Neuron (in vitro differentiated cells): ENCODE measurements around the gene ATP6V1B1.

Source experiments
- H2AFZ ChIP-seq: one replicate; pipeline ENCODE4 v1.6.1; 2013; ENCODE audit warnings: low read depth, mild to moderate bottlenecking, inconsistent platforms, low read length, moderate library complexity
- H3K27me3 ChIP-seq: one replicate; pipeline ENCODE4 v1.6.1; 2013; ENCODE audit warnings: low read length; ENCODE audit not compliant: insufficient read depth
- H3K36me3 ChIP-seq: one replicate; pipeline ENCODE4 v1.6.1; 2013; ENCODE audit warnings: low read length; ENCODE audit not compliant: insufficient read depth
- H3K4me1 ChIP-seq: one replicate; pipeline ENCODE4 v1.6.1; 2013; ENCODE audit warnings: low read length; ENCODE audit not compliant: insufficient read depth
- H3K4me3 ChIP-seq: 2 replicates; pipeline ENCODE4 v1.5.1; 2013; ENCODE audit warnings: mild to moderate bottlenecking, low read length, moderate library complexity
- H3K9me3 ChIP-seq: one replicate; pipeline ENCODE4 v1.6.1; 2013; ENCODE audit warnings: low read length

ATP6V1B1 gene

GRCh38 chr2:70923378-70924015 is 12.2 kb upstream of the ATP6V1B1 start:
- Histone ChIP-seq H3K9me3 (no peaks in the 10 kb centered on the region), H3K4me1 (peaks cover 17% of the 10 kb centered on the region), H2AFZ (no peak overlapping the region), H3K4me3 (no peak overlapping the region), H3K27me3 (no peaks in the 10 kb centered on the region), H3K36me3 (peaks cover 24% of the 10 kb centered on the region)

- H3K27me3 ChIP-seq = no peaks in the 10 kb centered on the region
- peaks cover 17% of the 10 kb centered on the region for H3K4me1 ChIP-seq
- no peak overlapping the region for H2AFZ ChIP-seq
- H3K36me3 ChIP-seq = peaks cover 24% of the 10 kb centered on the region
- H3K4me3 ChIP-seq = no peak overlapping the region
- H3K9me3 ChIP-seq = no peaks in the 10 kb centered on the region
Measured at GRCh38 chr2:70926042-70926441, 9.7 kb upstream of the ATP6V1B1 start.

GRCh38 chr2:70927138-70927537 is 8.6 kb upstream of the ATP6V1B1 start:
- H3K36me3 ChIP-seq = peaks cover 24% of the 10 kb centered on the region

GRCh38 chr2:70927641-70928040 is 8.1 kb upstream of the ATP6V1B1 start:
- Histone ChIP-seq H2AFZ (no peak overlapping the region), H3K4me3 (no peak overlapping the region), H3K36me3 (peaks cover 24% of the 10 kb centered on the region), H3K27me3 (no peaks in the 10 kb centered on the region), H3K9me3 (no peaks in the 10 kb centered on the region), H3K4me1 (peaks cover 5% of the 10 kb centered on the region)

More at GRCh38 chr2:70927138-70927537, 8.6 kb upstream of the ATP6V1B1 start:
- Histone ChIP-seq H3K4me3 (no peak overlapping the region), H3K27me3 (no peaks in the 10 kb centered on the region), H3K4me1 (peaks cover 10% of the 10 kb centered on the region), H2AFZ (no peak overlapping the region), H3K9me3 (no peaks in the 10 kb centered on the region)

- Histone ChIP-seq H3K36me3 (peaks cover 22% of the 10 kb centered on the region), H3K4me1 (no peaks in the 10 kb centered on the region), H3K27me3 (no peaks in the 10 kb centered on the region), H3K4me3 (no peak overlapping the region), H2AFZ (no peak overlapping the region), H3K9me3 (no peaks in the 10 kb centered on the region)
Measured at GRCh38 chr2:70928366-70928765, 7.3 kb upstream of the ATP6V1B1 start.

DNA sequence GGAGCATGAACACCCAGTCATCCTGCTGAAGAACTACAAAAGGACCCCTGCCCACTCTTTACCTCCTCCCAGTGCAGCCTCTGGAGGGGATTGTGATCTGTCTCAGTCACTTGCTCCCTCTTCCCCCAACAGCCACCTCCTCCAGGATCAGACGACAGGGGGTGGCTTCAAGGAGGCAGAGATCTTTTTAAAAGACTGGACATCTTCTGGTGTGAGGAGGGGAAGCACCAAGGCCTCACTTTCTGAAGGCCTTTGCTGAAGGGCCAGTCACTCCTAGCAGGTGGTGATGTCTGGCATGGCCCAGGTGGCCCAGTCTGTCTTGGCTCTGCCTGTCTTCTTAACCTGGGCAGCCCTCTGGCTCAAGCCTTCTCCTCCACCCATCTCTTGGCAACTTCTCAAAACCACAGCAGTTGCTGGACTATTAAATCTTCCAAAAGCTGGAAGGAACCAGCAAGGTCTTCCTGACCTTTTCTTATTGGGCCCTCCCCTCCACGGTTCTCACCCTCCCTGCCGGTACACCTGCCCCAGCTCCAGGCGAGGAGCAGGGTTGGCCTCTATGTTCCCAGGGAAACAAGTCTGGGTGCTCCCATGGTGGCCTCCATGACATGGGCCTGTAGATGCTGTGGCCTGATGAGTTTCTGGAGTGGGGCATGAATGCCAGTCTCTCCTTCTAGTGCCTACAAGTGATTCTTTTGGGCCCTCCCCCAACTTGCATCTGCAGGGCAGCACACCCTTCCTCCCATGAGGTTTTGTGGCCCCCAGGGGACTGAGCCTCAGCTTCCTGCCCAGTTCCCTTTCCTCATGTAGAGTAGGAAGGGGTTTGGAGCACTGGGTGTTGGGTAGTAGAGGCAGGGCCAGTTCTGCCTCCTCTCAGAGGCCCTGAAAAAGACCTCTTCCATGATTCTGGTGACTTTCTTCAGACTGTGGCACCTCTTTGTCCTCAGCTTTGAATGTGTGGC is 5.0 kb upstream of the ATP6V1B1 start:
- no peaks in the 10 kb centered on the region for H3K27me3 ChIP-seq
- H3K4me3 ChIP-seq = no peak overlapping the region
- peaks cover 4% of the 10 kb centered on the region for H3K4me1 ChIP-seq
- peaks cover 13% of the 10 kb centered on the region for H3K36me3 ChIP-seq
- H2AFZ ChIP-seq = no peak overlapping the region
- H3K9me3 ChIP-seq = no peaks in the 10 kb centered on the region

DNA sequence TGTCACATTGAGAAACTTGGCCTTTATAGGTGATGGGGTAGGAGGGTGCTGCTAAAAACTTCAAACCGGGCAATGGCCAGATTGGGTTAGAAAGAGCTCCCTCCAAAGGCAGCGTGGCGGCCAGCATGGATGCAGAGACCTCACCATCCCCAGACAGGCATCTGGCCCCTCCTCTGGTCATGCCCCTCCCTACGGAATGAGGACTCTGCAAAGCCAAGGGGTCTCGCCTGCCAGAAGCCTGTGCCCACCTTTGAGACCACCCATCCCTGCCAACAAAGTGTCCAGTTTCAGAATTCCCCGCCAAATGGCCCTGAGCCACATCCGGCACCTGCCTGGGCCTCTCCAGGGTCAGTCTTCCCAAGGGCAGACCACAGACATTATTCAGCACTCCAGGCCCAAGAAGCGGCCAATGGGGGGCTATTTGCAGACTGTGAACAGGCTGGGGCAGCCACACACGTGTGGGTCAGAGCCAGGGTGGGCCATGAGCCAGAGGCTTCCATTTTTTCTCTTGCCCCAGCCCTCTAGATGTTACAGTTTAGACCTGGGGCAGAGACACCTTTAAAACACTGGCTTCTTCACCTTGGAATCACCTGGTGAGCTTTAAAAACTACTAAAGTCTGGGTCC is 4.2 kb upstream of the ATP6V1B1 start:
- H3K4me3 ChIP-seq = no peak overlapping the region
- H2AFZ ChIP-seq = no peak overlapping the region
- no peaks in the 10 kb centered on the region for H3K27me3 ChIP-seq
- H3K36me3 ChIP-seq = peaks cover 7% of the 10 kb centered on the region
- peaks cover 4% of the 10 kb centered on the region for H3K4me1 ChIP-seq
- H3K9me3 ChIP-seq = no peaks in the 10 kb centered on the region

DNA sequence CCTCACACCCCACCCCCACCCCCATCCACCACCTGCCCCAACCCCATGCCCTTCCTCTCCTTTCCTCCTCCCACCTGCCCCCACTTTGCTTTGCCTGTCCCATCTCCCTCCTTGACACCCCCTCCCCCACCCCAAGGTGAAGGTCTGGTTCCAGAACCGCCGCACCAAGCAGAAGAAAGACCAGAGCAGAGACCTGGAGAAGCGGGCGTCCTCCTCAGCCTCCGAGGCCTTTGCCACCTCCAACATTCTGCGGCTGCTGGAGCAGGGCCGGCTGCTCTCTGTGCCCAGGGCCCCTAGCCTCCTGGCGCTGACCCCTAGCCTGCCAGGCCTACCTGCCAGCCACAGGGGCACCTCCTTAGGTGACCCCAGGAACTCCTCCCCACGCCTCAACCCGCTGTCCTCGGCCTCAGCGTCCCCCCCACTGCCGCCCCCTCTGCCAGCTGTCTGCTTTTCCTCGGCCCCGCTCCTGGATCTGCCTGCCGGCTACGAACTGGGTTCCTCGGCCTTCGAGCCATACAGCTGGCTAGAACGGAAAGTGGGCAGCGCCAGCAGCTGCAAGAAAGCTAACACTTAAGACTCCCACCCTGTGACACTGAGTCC is 3.0 kb upstream of the ATP6V1B1 start:
- peaks cover 7% of the 10 kb centered on the region for H3K4me1 ChIP-seq
- no peaks in the 10 kb centered on the region for H3K9me3 ChIP-seq
- no peaks in the 10 kb centered on the region for H3K27me3 ChIP-seq
- H3K36me3 ChIP-seq = no peaks in the 10 kb centered on the region
- H3K4me3 ChIP-seq = no peak overlapping the region
- no peak overlapping the region for H2AFZ ChIP-seq

DNA sequence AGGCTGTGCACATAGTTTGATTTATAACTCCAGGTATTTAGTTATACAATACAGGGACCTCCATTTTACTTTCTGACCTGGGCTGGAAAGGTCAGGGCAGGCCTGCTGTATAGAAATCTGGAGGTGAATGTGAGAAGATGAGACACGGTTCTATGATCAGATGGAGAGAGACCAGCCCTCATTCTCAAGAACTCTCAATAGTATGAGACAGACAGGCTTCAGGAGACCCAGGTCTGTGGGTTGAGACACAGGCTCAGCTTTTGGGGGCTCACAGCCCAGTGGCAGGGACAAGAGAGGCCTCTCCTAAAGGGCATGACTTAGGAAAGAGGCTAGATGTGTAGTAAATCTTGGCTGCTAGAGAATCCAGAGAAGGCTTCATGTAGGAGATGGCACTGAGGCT is 719 bp upstream of the ATP6V1B1 start:
- Histone ChIP-seq H3K9me3 (no peaks in the 10 kb centered on the region), H3K4me1 (peaks cover 22% of the 10 kb centered on the region), H3K27me3 (no peaks in the 10 kb centered on the region), H3K36me3 (no peaks in the 10 kb centered on the region), H3K4me3 (no peak overlapping the region), H2AFZ (no peak overlapping the region)

DNA sequence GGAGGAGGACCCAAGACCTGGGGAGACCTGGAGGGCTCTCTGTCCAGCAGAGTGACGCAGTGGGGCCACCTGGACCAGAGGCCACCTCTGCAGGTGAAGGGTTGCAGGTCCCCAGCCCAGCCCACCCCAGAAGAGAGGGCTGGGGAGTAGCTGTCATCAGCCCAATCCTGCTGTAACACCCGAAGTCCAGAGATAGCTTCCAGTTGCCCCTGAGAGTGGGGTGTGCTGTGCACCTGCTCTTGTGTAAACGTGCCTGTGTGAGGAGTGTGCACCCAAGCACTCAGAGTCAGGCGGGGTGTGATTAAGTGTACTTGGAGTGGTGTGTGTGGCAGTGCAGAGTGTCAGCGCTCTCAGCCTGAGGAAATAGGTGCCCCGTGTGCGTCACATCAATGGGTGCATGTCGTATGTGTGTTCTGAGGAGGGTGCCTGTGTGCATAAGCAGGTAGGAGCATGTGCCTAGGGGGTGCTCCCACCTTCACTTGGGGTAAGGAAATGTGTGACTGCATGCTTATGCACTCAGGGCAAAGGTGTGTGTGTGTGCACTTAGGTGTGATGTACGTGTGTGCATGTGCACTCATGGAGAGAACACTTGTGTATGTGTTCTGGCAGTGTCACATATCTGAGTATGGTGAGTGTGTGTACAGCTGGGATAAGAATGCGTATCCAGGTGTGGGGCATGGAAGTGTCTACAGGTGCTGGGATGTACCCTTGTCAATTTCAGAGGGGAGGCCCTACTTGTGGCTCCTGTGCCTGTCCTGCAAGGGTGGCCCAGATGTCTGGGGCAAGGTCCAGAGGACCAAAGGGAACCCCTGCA is 672 bp downstream of the ATP6V1B1 start:
- Histone ChIP-seq H3K27me3 (no peaks in the 10 kb centered on the region), H3K4me3 (no peak overlapping the region), H2AFZ (no peak overlapping the region), H3K36me3 (no peaks in the 10 kb centered on the region), H3K4me1 (peaks cover 22% of the 10 kb centered on the region), H3K9me3 (no peaks in the 10 kb centered on the region)

GRCh38 chr2:70936979-70937811 is 1.5 kb downstream of the ATP6V1B1 start:
- H3K36me3 ChIP-seq = no peaks in the 10 kb centered on the region
- no peaks in the 10 kb centered on the region for H3K27me3 ChIP-seq
- peaks cover 24% of the 10 kb centered on the region for H3K4me1 ChIP-seq

More at GRCh38 chr2:70936979-70937811, 1.5 kb downstream of the ATP6V1B1 start:
- Histone ChIP-seq H2AFZ (no peak overlapping the region), H3K4me3 (no peak overlapping the region), H3K9me3 (no peaks in the 10 kb centered on the region)
